ENCODE results near the gene TRAK1. TPM values are rescaled to one million over a fixed set of nuclear protein-coding genes. Genes with fewer than 3 reads are reported as not detected.

The TRAK1 gene
- total RNA-seq, 1 donor from 2014 or later, result 49.2 TPM

- Mint-ChIP-seq H3K27me3 (peaks cover 30% of the 10 kb centered on the region), H3K9me3 (peaks cover 4% of the 10 kb centered on the region), H3K36me3 (no peaks in the 10 kb centered on the region), H3K4me1 (ENCODE audit: unreplicated experiment) (no peaks in the 10 kb centered on the region), H3K4me3 (no peak overlapping the region), H3K27ac (no peak overlapping the region)
- no peak for TF ChIP-seq CTCF (conservative IDR thresholded peaks at IDR 0.05)
- no peak for DNase-seq (ENCODE audit: extremely low spot score, unreplicated experiment)
These were observed 183.1 kb downstream of the TRAK1 start for GRCh38 chr3:42274266-42274665.

GRCh38 chr3:42275217-42275616 lies 184.1 kb downstream of the TRAK1 start:
- H3K4me1 Mint-ChIP-seq (ENCODE audit: unreplicated experiment), result no peaks in the 10 kb centered on the region
- H3K36me3 Mint-ChIP-seq, result no peaks in the 10 kb centered on the region
- peaks cover 22% of the 10 kb centered on the region for H3K27me3 Mint-ChIP-seq
- no peak overlapping the region for H3K27ac Mint-ChIP-seq
- no peak overlapping the region for H3K4me3 Mint-ChIP-seq
- H3K9me3 Mint-ChIP-seq, result peaks cover 9% of the 10 kb centered on the region
- no peak for DNase-seq (ENCODE audit: extremely low spot score, unreplicated experiment)
- TF ChIP-seq CTCF (conservative IDR thresholded peaks at IDR 0.05), result no peak

Other genes starting within 250 kb of the TRAK1 start
- 8.5 and 10.7 TPM in 2 replicates for gene ULK4, start 129.3 kb upstream of the TRAK1 start, total RNA-seq (ENCODE audit: low replicate concordance)
- gene CCK, start 174.8 kb downstream of the TRAK1 start, total RNA-seq (ENCODE audit: low replicate concordance), result 1.3 and 17.7 TPM in 2 replicates

Measured in type B pancreatic cell (in vitro differentiated cells).